Keratinocyte (primary cell): ENCODE measurements around the gene PBX4. TPM values are rescaled to one million over a fixed set of nuclear protein-coding genes. Genes with fewer than 3 reads are reported as not detected.

Source experiments
- DNase-seq: peaks from one replicate; pipeline ENCODE4 v3.0.0-alpha.2; 2011; ENCODE audit warnings: low read depth, missing footprints, low spot score
- FAIRE-seq: peaks from 2 replicates; lab custom pipeline; 2011; peaks lifted over from hg19 to GRCh38; lab: Jason Lieb, UNC
- H2AFZ ChIP-seq: 2 replicates; pipeline ENCODE4 v1.6.0; 2012; ENCODE audit warnings: low read length, control low read depth, inconsistent platforms; ENCODE audit not compliant: control insufficient read depth
- H3K27ac ChIP-seq: 2 replicates; pipeline ENCODE4 v1.5.1; 2011; ENCODE audit warnings: low read length; ENCODE audit not compliant: control insufficient read depth, insufficient read depth
- H3K27me3 ChIP-seq: 3 replicates; pipeline ENCODE4 v1.6.0; 2011; ENCODE audit warnings: low read length; ENCODE audit not compliant: control insufficient read depth, insufficient read depth; ENCODE audit errors: extremely low read depth
- H3K36me3 ChIP-seq, 2 experiments: 2 replicates in 1 of 2; 3 replicates in 1 of 2; pipeline ENCODE4 v1.5.1; 2011; ENCODE audit warnings: low read length in 2 of 2, mild to moderate bottlenecking in 1 of 2; ENCODE audit not compliant: control insufficient read depth in 2 of 2, insufficient read depth in 2 of 2; ENCODE audit errors: extremely low read depth in 1 of 2
- H3K4me1 ChIP-seq: 3 replicates; pipeline ENCODE4 v1.5.1; 2011; ENCODE audit warnings: low read length; ENCODE audit not compliant: control insufficient read depth, insufficient read depth; ENCODE audit errors: extremely low read depth
- H3K4me2 ChIP-seq: 3 replicates; pipeline ENCODE4 v1.6.0; 2011; ENCODE audit warnings: low read depth, low read length; ENCODE audit not compliant: control insufficient read depth, insufficient read depth; ENCODE audit errors: extremely low read depth
- H3K4me3 ChIP-seq, 3 experiments: fragments of 200-600 bp in 1 of 3; sonication (generic) in 1 of 3; 2 replicates in 2 of 3; 3 replicates in 1 of 3; pipeline ENCODE4 v1.5.1; 2011 to 2016; ENCODE audit warnings: low read length in 3 of 3, mild to moderate bottlenecking in 3 of 3, control low read depth in 2 of 3, inconsistent platforms in 1 of 3, low read depth in 1 of 3, mixed read lengths in 1 of 3, mixed run types in 1 of 3, moderate library complexity in 1 of 3; ENCODE audit not compliant: control insufficient read depth in 2 of 3, insufficient read depth in 2 of 3; ENCODE audit errors: extremely low read depth in 1 of 3
- H3K79me2 ChIP-seq: 2 replicates; pipeline ENCODE4 v1.6.0; 2012; ENCODE audit warnings: low read length; ENCODE audit not compliant: control insufficient read depth, insufficient read depth
- H3K9ac ChIP-seq: 3 replicates; pipeline ENCODE4 v1.6.0; 2011; ENCODE audit warnings: low read length; ENCODE audit not compliant: control insufficient read depth, insufficient read depth; ENCODE audit errors: extremely low read depth
- H3K9me1 ChIP-seq: 3 replicates; pipeline ENCODE4 v1.6.0; 2011; ENCODE audit warnings: low read length; ENCODE audit not compliant: control insufficient read depth, insufficient read depth; ENCODE audit errors: extremely low read depth
- H3K9me3 ChIP-seq: 2 replicates; pipeline ENCODE4 v1.5.1; 2012; ENCODE audit warnings: low read depth, low read length; ENCODE audit not compliant: control insufficient read depth
- H4K20me1 ChIP-seq: 3 replicates; pipeline ENCODE4 v1.6.0; 2011; ENCODE audit warnings: low read length; ENCODE audit not compliant: control insufficient read depth, insufficient read depth; ENCODE audit errors: extremely low read depth
- CTCF ChIP-seq, 3 experiments: IDR thresholded peaks in 1 of 3; conservative IDR thresholded peaks in 1 of 3; optimal IDR thresholded peaks in 1 of 3; 2 replicates in 2 of 3; 3 replicates in 1 of 3; pipeline versions ENCODE3 to v1.5.1; 2011; ENCODE audit warnings: low read length in 3 of 3, mild to moderate bottlenecking in 3 of 3, moderate library complexity in 2 of 3, control low read depth in 1 of 3, inconsistent platforms in 1 of 3; ENCODE audit not compliant: insufficient read depth in 2 of 3; ENCODE audit errors: extremely low read depth in 1 of 3
- EZH2 ChIP-seq: IDR thresholded peaks from one replicate; pipeline ENCODE4 v1.6.1; 2012; ENCODE audit warnings: inconsistent platforms, mild to moderate bottlenecking, low read length, moderate library complexity
- dilution Hi-C: fragments of 300-500 bp; cut with MboI; formaldehyde crosslinking; loops from one replicate; pipeline ENCODE4 v1.7.0; 2020; ENCODE audit warnings: low sequenced_read_pairs; ENCODE audit not compliant: extremely low pct_ligation_motif_present
- polyA plus RNA-seq, 5 experiments: library from polyadenylated mRNA; depleted of rRNA in 3 of 5; stranded (reverse) in 3 of 5; stranded (forward) in 1 of 5; unstranded in 1 of 5; fragments of >200 nt; gene quantifications; 1 replicate in 1 of 5; 2 replicates in 3 of 5; 3 replicates in 1 of 5; pipeline versions ENCODE4 v1.2.1 to v1.2.3, GENCODE V29; 2011 to 2012; ENCODE audit warnings: missing spikeins in 2 of 5, low read depth in 1 of 5, low replicate concordance in 1 of 5

The PBX4 gene
- polyA plus RNA-seq, 1 donor (not counting 4 experiments of a cell fraction or from before 2014, with no cell fraction given), result 1.7 TPM

DNA sequence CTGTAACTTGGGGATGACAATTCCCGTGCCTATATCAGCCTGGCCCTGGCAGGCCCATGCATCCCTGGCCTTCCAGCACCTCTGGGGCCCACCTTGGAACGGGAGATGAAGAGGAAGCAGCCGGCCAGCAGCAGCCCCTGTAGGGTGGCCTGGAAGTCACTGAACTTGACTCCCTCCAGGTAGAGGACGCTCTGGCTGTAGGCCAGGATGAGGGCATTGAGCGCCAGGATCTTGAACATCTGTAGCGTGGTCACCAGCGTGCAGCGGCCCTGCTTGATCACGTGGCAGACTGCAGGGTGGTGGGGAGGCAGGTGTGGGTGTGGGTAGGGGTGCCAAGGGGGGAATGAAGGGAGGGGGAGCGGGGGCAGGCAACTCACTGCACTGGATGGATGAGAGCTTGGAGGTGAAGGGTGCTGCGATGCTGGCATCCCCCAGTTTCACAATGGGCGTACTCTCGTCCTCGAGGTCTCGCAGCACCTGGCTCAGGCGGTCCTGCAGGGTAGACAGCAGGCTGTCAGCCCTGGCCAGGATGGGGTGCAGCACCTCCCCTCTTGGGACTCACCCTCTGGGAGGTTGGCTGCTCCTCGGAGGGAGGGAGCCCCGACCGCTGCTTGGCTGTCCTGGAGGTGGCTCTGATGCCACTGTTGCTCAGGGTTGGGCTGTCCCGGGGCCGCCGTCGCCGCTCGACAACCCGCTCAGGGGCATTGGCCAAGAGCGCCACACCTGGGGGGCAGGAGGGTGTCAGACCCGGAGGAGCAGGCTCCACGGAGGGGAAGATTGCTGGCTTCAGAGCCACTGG lies 28.7 kb upstream of the PBX4 start:
- H3K4me3 ChIP-seq, result no peak overlapping the region
- TF ChIP-seq EZH2, result no peak
- TF ChIP-seq CTCF (optimal IDR thresholded peaks at IDR 0.05 in 1 of 3, IDR thresholded peaks at IDR 0.05 in 1 of 3, conservative IDR thresholded peaks at IDR 0.05 in 1 of 3; ENCODE audit: extremely low read depth in 1 of 3, insufficient read depth in 2 of 3, low read length in 3 of 3), result no peak
- peaks cover 23 to 38% of the 10 kb centered on the region in 2 experiments for H3K36me3 ChIP-seq
- no peak overlapping the region for H3K27ac ChIP-seq
- dilution Hi-C loops, result no loop called here
- no peaks in the 10 kb centered on the region for H3K27me3 ChIP-seq
- H3K9me3 ChIP-seq, result no peaks in the 10 kb centered on the region
- no peak overlapping the region for H3K9ac ChIP-seq
- no peak overlapping the region for H2AFZ ChIP-seq
- FAIRE-seq (no peak), DNase-seq (no peak)
- H3K4me2 ChIP-seq, result no peak overlapping the region
- peaks cover 3% of the 10 kb centered on the region for H3K79me2 ChIP-seq
- H4K20me1 ChIP-seq, result no peaks in the 10 kb centered on the region
- no peaks in the 10 kb centered on the region for H3K9me1 ChIP-seq
- peaks cover 8% of the 10 kb centered on the region for H3K4me1 ChIP-seq

GRCh38 chr19:19645233-19645870 lies 26.9 kb upstream of the PBX4 start:
- Histone ChIP-seq H3K4me1 (peaks cover 8% of the 10 kb centered on the region), H3K9me1 (no peaks in the 10 kb centered on the region), H3K4me3 (no peak overlapping the region), H2AFZ (no peak overlapping the region), H3K9me3 (no peaks in the 10 kb centered on the region), H3K9ac (no peak overlapping the region), H3K79me2 (peaks cover 3% of the 10 kb centered on the region), H3K36me3 (peaks cover 8 to 28% of the 10 kb centered on the region in 2 experiments), H3K27me3 (no peaks in the 10 kb centered on the region), H3K27ac (no peak overlapping the region), H4K20me1 (no peaks in the 10 kb centered on the region), H3K4me2 (no peak overlapping the region)
- dilution Hi-C loops, result no loop called here
- TF ChIP-seq EZH2 (no peak), CTCF (optimal IDR thresholded peaks at IDR 0.05 in 1 of 3, IDR thresholded peaks at IDR 0.05 in 1 of 3, conservative IDR thresholded peaks at IDR 0.05 in 1 of 3; ENCODE audit: extremely low read depth in 1 of 3, insufficient read depth in 2 of 3, low read length in 3 of 3) (no peak)
- DNase-seq (no peak), FAIRE-seq (no peak)
